Stimulated activated CD8-positive, alpha-beta memory T cell treated with anti-CD3 and anti-CD28 coated beads, Interleukin-15, amount 100 ng/mL, for 48 hours (primary cell): ENCODE measurements around the gene CWC27.

Source experiments
- DNase-seq, 2 donors: peaks; one replicate each; pipeline ENCODE4 v3.0.0-alpha.2; 2020; ENCODE audit warnings: low read depth in 2 of 2

Gene CWC27

GRCh38 chr5:64978546-64978945 is 209.8 kb downstream of the CWC27 start:
- DNase-seq, result no peak

- DNase-seq, result no peak
These were observed 210.8 kb downstream of the CWC27 start for GRCh38 chr5:64979531-64979930.

GRCh38 chr5:64980176-64980575 is 211.4 kb downstream of the CWC27 start:
- DNase-seq, result no peak

- no peak for DNase-seq
These were observed 219.0 kb downstream of the CWC27 start for GRCh38 chr5:64987768-64988167.

- DNase-seq, result no peak
These were observed 240.5 kb downstream of the CWC27 start for GRCh38 chr5:65009207-65009606.

GRCh38 chr5:65010841-65011240 is 242.1 kb downstream of the CWC27 start:
- DNase-seq, result no peak

GRCh38 chr5:65012301-65012892 is 243.7 kb downstream of the CWC27 start:
- DNase-seq, result no peak

- DNase-seq, result no peak
These were observed 244.4 kb downstream of the CWC27 start for GRCh38 chr5:65013166-65013565.

- no peak for DNase-seq
These were observed 246.0 kb downstream of the CWC27 start for GRCh38 chr5:65014769-65015168.

- DNase-seq, result no peak
These were observed 247.0 kb downstream of the CWC27 start for GRCh38 chr5:65015767-65016166.

GRCh38 chr5:65017636-65018035 is 248.9 kb downstream of the CWC27 start:
- no peak for DNase-seq

- DNase-seq, result no peak
These were observed 250.0 kb downstream of the CWC27 start for GRCh38 chr5:65018763-65019162.

- DNase-seq, result no peak
These were observed 251.8 kb downstream of the CWC27 start for GRCh38 chr5:65020492-65020891.

GRCh38 chr5:65021527-65022226 is 252.9 kb downstream of the CWC27 start:
- no peak for DNase-seq

GRCh38 chr5:65022932-65023331 is 254.2 kb downstream of the CWC27 start:
- no peak for DNase-seq

- no peak for DNase-seq
These were observed 256.0 kb downstream of the CWC27 start for GRCh38 chr5:65024681-65025080.

GRCh38 chr5:65026816-65027548 is 258.3 kb downstream of the CWC27 start:
- DNase-seq, result no peak

GRCh38 chr5:65029178-65029577 is 260.4 kb downstream of the CWC27 start:
- DNase-seq, result no peak

- no peak for DNase-seq
These were observed 261.3 kb downstream of the CWC27 start for GRCh38 chr5:65030056-65030455.

- no peak for DNase-seq
These were observed 263.5 kb downstream of the CWC27 start for GRCh38 chr5:65032250-65032649.

- no peak for DNase-seq
These were observed 265.5 kb downstream of the CWC27 start for GRCh38 chr5:65034029-65034812.

- DNase-seq, result no peak
These were observed 266.1 kb downstream of the CWC27 start for GRCh38 chr5:65034813-65035209.
